Fibroblast of peridontal ligament (primary cell): ENCODE data around the gene UBL4B.

ENCODE experiments used
- DNase-seq: peaks from one replicate; pipeline ENCODE4 v3.0.0-alpha.2; 2010; ENCODE audit errors: extremely low read depth

Gene UBL4B

GRCh38 chr1:110113551-110113950 lies 1.3 kb downstream of the UBL4B start:
- no peak for DNase-seq

GRCh38 chr1:110114173-110114572 lies 1.9 kb downstream of the UBL4B start:
- DNase-seq, result no peak

DNA sequence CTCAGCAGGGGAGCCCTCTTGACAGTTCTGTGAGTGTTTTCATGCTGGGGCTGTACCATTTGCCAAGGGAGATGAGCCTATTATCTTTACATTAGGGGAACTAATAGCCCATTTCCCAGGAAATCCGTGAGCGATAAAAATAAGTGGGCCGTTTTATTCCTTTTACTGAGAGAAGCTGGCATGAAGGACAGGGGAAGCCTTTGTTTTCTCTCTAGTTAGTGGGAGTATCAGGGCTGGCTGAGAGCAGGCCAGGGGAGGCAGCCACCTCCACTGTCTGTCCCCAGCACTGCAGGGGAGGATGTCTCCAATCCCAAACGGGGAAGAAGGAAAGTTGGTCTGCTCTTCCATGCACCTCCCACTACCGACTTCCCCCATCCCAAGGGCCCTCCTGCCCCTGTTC lies 2.5 kb downstream of the UBL4B start:
- DNase-seq, result no peak

DNA sequence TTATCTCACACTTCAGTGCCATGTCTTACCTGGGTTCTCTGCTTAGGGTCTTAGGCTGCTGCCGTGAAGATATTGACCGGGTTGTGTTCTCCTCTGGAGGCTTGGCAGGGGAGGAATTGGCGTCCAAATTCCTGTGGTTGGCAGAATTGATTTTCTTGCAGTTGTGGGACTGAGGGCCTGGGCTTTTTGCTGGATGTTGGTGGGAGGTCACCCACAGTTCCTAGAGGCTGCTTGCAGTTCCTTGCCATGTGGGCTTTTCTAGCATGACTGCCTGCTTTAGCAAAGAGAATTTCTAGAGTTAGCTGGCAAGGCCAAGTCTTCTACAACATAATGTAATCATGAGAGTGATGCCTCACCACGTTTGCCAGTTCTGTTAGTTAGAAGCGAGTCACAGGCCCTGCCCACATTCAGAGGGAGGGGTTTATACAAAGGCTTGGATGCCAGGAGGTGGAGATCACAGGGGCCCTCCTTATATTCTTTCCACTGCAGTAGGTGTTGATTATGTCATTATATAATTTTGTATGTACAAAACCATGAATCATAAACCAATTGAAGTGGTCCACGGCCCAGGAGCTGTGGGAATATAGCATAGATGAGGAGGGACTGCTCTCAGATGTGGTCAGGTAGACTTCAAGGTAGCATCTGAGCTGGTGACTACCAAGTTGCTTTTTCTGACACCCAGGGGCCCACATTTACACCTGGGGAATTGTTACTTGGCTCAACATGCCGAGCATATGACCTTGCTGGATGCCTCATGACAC lies 6.6 kb downstream of the UBL4B start:
- DNase-seq, result peak; percentile 62

GRCh38 chr1:110119843-110120242 lies 7.6 kb downstream of the UBL4B start:
- no peak for DNase-seq

DNA sequence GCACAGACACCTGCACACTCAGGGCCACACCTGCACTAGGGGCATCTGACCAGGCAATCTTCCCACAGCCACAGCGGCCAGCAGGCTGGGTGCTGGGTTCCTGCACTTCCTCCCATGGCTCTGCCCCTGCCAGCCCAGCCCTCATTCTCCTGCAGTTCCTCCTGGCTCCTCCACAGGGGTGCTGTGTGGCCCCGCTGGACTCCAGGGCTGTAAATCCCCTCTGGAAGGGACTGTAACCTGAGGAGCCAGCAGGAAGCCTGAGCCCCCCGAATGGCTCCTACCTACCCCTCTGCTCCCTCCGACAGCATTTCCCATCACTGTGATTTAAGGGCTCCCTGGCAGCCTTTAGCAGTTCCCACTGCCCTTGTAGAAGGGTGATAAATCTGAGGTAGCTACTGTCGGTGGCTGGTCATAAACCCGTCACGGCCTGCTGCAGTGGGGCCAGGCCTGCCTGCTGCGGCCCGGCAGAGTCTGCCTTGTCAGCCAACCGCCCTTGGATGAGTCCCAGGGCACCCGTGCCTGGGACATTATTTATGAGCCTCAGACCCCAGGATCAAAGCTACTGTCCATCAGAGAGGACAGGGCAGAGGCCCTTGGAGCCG lies 8.8 kb downstream of the UBL4B start:
- no peak for DNase-seq

- peak; percentile 22 for DNase-seq
Observed at GRCh38 chr1:110123224-110123623, 11.0 kb downstream of the UBL4B start.

DNA sequence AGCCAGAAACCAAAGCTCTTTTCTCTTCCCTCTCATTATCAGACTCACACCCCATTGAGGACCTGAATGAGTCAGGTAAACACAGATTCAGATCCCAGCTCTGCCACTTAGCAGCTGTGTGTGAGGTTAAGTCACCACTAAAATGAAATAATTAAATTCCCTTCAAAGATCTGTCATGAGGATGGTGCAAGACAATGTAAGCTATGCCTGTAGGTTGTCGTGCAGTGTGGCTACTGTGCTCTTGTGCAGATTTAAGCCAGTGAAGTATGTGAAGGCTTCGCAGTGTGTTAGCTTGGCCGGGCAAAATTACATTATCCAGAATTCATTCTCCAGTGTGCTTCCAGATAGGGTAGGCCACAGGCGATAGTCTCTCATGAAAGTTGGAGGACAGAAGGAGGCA lies 13.6 kb downstream of the UBL4B start:
- DNase-seq, result no peak

GRCh38 chr1:110130113-110130591 lies 17.9 kb downstream of the UBL4B start:
- DNase-seq, result peak; percentile 21

DNA sequence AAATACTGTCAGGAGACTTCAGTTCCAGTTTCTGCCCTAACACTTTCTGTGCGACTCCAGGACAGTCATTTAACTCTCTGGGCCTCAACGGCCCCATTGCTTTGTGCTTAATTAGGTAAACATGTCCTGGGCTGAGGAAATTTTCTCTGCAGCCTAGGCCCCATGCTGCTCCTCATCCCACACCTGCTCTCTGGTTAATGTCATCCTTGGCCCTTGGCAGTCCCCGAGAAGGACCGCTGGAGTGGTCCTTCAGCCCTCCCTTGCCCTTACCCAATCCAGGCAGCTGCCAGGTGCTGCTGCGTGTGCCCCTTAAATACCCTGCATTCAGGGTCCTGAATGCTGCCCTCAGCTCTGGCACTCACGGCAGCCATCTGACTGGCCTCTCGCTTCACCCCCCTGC lies 18.7 kb downstream of the UBL4B start:
- DNase-seq, result no peak

GRCh38 chr1:110132682-110133081 lies 20.4 kb downstream of the UBL4B start:
- DNase-seq, result no peak

GRCh38 chr1:110133436-110133835 lies 21.2 kb downstream of the UBL4B start:
- no peak for DNase-seq

- no peak for DNase-seq
Observed at GRCh38 chr1:110134050-110134595, 21.9 kb downstream of the UBL4B start.

DNA sequence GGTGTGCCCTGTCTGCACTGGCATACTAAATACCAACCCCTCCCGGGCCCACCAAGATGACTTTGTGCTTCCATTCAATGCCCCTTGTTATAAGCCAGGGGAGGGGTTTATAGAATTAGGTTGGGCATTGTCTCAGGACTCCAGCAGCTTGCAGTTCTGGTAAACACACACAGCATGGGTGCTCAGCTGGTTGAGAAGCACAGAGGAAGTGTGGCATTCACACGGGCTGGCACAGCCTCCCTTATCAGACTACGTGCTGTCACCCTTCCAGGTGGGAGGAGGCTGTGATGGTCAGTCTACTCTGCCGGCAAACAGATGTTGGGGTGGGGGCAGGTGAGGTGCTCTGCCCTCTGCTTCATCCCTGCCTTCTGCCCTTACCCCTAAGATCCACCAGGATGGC lies 23.0 kb downstream of the UBL4B start:
- no peak for DNase-seq

- no peak for DNase-seq
Observed at GRCh38 chr1:110135666-110136065, 23.4 kb downstream of the UBL4B start.

DNA sequence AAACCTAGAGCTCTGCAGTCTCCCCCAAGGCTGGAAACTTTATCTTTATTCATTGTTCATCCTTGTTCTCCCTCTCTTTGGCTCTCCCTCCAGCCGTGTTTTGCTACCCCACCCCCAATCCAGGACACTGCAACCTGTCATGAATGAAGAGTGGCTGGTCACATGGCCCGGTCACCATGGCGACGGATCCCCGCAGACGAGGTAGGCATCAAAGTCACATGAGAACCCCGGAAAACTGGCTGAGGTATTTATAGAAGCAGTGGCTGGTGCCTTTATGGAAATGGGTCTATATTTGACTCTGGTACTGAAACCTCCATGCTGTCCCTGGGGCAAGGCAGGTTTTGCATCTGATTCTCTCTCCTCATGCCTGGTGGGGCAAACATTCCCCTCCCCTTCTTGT lies 24.7 kb downstream of the UBL4B start:
- DNase-seq, result no peak

GRCh38 chr1:110138956-110139355 lies 26.7 kb downstream of the UBL4B start:
- no peak for DNase-seq

- no peak for DNase-seq
Observed at GRCh38 chr1:110144366-110144765, 32.1 kb downstream of the UBL4B start.

- DNase-seq, result no peak
Observed at GRCh38 chr1:110148961-110149360, 36.7 kb downstream of the UBL4B start.

DNA sequence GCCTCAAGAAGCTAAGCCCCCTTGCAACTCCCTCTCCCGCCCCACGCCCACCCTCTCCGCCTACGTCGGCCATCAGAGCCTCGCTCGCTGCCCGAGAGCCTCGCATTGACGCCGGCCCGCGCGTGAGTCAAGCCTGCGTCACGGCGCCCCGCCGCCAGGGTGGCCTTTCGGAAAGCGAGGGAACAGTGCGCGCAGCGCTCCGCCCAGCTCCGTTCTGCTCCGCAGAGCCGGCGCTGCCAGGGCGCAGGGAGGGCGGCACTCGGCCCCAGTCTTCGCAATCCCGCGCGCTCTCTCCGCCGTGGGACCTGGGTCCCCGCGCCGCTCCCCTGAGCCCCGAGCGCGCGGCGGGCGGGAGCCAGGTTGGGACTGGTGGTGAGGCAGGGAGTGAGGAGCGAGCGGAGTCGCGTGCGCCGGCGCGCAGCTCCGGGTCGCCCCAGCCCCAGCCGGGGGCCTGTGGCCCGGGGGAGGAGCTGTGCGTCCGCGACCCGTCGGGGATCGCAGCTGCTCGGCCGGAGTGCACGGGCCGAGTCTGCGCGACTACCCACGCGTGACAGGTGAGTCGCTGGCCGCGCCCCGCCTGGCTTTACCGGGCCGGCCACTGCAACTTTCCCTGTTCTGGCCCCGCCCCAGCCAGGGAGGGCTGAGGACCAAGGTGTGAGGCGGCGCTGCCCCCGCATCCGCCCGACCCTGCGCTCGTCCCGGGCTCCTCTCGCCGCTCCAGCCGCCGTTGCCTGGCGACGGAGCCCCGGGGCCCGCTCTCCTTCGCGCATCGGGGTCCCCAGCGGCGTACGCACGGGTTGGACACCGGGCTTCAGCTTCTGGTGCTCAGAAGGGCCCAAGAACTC lies 38.3 kb downstream of the UBL4B start, which contains the start of gene SLC6A17:
SLC6A17 (plus strand) TSS at position 165 of the 845 bp plus-strand sequence. CDS start 16,436 bp downstream, outside the sequence.
- peak; percentile 40 for DNase-seq

DNA sequence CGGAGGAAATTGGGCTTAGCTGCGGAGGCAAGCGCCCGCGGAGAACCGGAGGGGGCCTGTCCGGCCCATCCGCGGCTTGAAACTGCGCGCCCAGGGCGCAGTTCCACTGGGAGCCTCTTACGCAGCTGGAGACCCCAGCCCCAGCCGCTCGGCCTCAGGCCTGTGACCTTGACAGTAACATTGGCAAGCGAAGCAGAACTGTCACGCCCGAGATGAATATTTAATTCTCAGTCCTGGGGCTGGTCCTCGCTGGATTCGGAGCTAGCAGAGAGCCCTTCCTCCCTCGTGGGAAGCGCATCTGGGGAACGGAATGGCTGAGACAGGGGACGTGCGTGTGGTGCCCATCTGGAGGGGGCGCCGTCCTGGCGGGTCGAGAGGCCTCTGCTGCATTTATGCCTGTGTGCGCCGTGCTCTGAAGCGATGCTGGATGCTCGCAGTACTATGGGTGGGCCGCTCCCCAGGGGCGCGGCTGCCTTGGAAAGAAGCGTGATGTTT lies 39.0 kb downstream of the UBL4B start:
- DNase-seq, result no peak
